HepG2 (cell line): Measurements from ENCODE around the gene OR13J1. TPM values are rescaled to one million over a fixed set of nuclear protein-coding genes. Genes with fewer than 3 reads are reported as not detected.

Experiments
- ATAC-seq: fragments of 200-7000 bp; cut with Tn5 transposase; 3 replicates; pipeline ENCODE4 v1.9.1; 2020; ENCODE audit warnings: mild to moderate bottlenecking, moderate library complexity
- BruUV-seq: library from RNA; stranded (reverse); fragments of 400-500 nt; replicated peaks from 2 replicates; lab custom pipeline; 2021; lab: Mats Ljungman, UMichigan
- CTCF ChIA-PET: fragments of 300-600 bp; formaldehyde crosslinking; extraction: SDS; loops from one replicate; lab custom pipeline; 2021; ENCODE audit warnings: low total read pairs, inconsistent platforms, low intra/inter-chr PET ratio; lab: Yijun Ruan, JAX
- POLR2A ChIA-PET: fragments of 350-600 bp; sonication (Branson Sonifier 250); formaldehyde crosslinking; loops from one replicate; lab custom pipeline; 2020; ENCODE audit warnings: antibody characterized with exemption, inconsistent platforms; lab: Yijun Ruan, JAX
- DNase-seq: peaks from one replicate; pipeline ENCODE4 v3.0.0-alpha.2; 2015; ENCODE audit warnings: low spot score
- FAIRE-seq: peaks from 3 replicates; lab custom pipeline; 2011; peaks lifted over from hg19 to GRCh38; lab: Jason Lieb, UNC
- H2AFZ ChIP-seq: one replicate; pipeline ENCODE4 v1.6.1; 2011; ENCODE audit warnings: low read length, inconsistent platforms
- H3K27ac ChIP-seq: fragments of 300-600 bp; 3 replicates; pipeline ENCODE4 v1.8.0; 2011; ENCODE audit warnings: mixed run types, mild to moderate bottlenecking, mixed read lengths, low read length, inconsistent platforms; ENCODE audit not compliant: insufficient read depth; ENCODE audit errors: extremely low read length
- H3K27me3 ChIP-seq, 2 experiments: fragments of 200-600 bp in 1 of 2; 2 replicates in 1 of 2; 3 replicates in 1 of 2; pipeline versions ENCODE4 v1.6.0 to v1.8.0; 2011; ENCODE audit warnings: low read length in 2 of 2, mild to moderate bottlenecking in 2 of 2, moderate library complexity in 2 of 2, inconsistent platforms in 1 of 2; ENCODE audit not compliant: insufficient read depth in 2 of 2, control insufficient read depth in 1 of 2
- H3K36me3 ChIP-seq, 2 experiments: fragments of 200-600 bp in 1 of 2; replicated peaks in 1 of 2; 2 replicates in 1 of 2; 3 replicates in 1 of 2; pipeline versions ENCODE4 v1.5.1 to v1.8.0; 2011; ENCODE audit warnings: low read length in 2 of 2, inconsistent platforms in 1 of 2; ENCODE audit not compliant: insufficient read depth in 2 of 2, control insufficient read depth in 1 of 2
- H3K4me1 ChIP-seq: 2 replicates; pipeline ENCODE4 v1.5.1; 2012; ENCODE audit warnings: low read length, inconsistent platforms; ENCODE audit not compliant: insufficient read depth
- H3K4me2 ChIP-seq: 2 replicates; pipeline ENCODE4 v1.6.0; 2011; ENCODE audit warnings: low read depth, low read length, inconsistent platforms
- H3K4me3 ChIP-seq, 3 experiments: fragments of 200-600 bp in 1 of 3; sonication (generic), shearing (Covaris generic) in 1 of 3; replicated peaks in 1 of 3; 2 replicates each; pipeline ENCODE4 v1.5.1; 2011 to 2016; ENCODE audit warnings: low read length in 3 of 3, inconsistent platforms in 2 of 3, low read depth in 2 of 3, mild to moderate bottlenecking in 2 of 3, control low read depth in 1 of 3, mixed read lengths in 1 of 3; ENCODE audit not compliant: insufficient read depth in 1 of 3
- H3K79me2 ChIP-seq: one replicate; pipeline ENCODE4 v1.6.1; 2011; ENCODE audit warnings: low read length, inconsistent platforms; ENCODE audit not compliant: insufficient read depth
- H3K9ac ChIP-seq: 2 replicates; pipeline ENCODE4 v1.6.0; 2011; ENCODE audit warnings: mild to moderate bottlenecking, low read depth, low read length, inconsistent platforms; ENCODE audit not compliant: insufficient read depth
- H3K9me3 ChIP-seq: 2 replicates; pipeline ENCODE4 v1.5.1; 2012; ENCODE audit warnings: mild to moderate bottlenecking, low read length
- H4K20me1 ChIP-seq: 2 replicates; pipeline ENCODE4 v1.6.0; 2011; ENCODE audit warnings: inconsistent platforms, mild to moderate bottlenecking, low read length, moderate library complexity; ENCODE audit not compliant: insufficient read depth
- ARNTL ChIP-seq: sonication (generic); formaldehyde crosslinking; IDR thresholded peaks from 2 replicates; pipeline ENCODE4 v1.4.0; 2020; ENCODE audit warnings: mild to moderate bottlenecking, missing genetic modification reagents
- FOSL1 ChIP-seq: sonication (generic); formaldehyde crosslinking; IDR thresholded peaks from 2 replicates; pipeline ENCODE4 v1.9.0; 2021; ENCODE audit warnings: missing genetic modification reagents, borderline replicate concordance
- FOSL2 ChIP-seq: sonication (generic); formaldehyde crosslinking; IDR thresholded peaks from 2 replicates; pipeline ENCODE4 v1.4.0; 2020; ENCODE audit warnings: missing genetic modification reagents
- GABPA ChIP-seq, 2 experiments: IDR thresholded peaks; 2 replicates each; pipeline ENCODE4 v1.6.1; 2011 to 2016; ENCODE audit warnings: low read depth in 2 of 2, low read length in 1 of 2, missing biosample characterization in 1 of 2, missing genetic modification characterization in 1 of 2
- ISX ChIP-seq: sonication (generic); formaldehyde crosslinking; conservative IDR thresholded peaks from 2 replicates; pipeline ENCODE4 v1.5.0; 2020; ENCODE audit warnings: missing genetic modification reagents
- JUN ChIP-seq: sonication (generic); formaldehyde crosslinking; IDR thresholded peaks from 2 replicates; pipeline ENCODE4 v1.4.0; 2020; ENCODE audit warnings: mild to moderate bottlenecking, missing genetic modification reagents
- JUND ChIP-seq: sonication (generic); formaldehyde crosslinking; IDR thresholded peaks from 2 replicates; pipeline ENCODE4 v1.8.0; 2022; ENCODE audit warnings: mild to moderate bottlenecking, missing genetic modification reagents
- MAX ChIP-seq: IDR thresholded peaks from 2 replicates; pipeline ENCODE4 v1.6.1; 2012; ENCODE audit warnings: inconsistent platforms
- MTA1 ChIP-seq: sonication (generic); formaldehyde crosslinking; IDR thresholded peaks from 2 replicates; pipeline ENCODE4 v1.4.0; 2020; ENCODE audit warnings: missing genetic modification reagents, mild to moderate bottlenecking, borderline replicate concordance
- PPARG ChIP-seq: conservative IDR thresholded peaks from 2 replicates; pipeline ENCODE4 v1.6.1; 2016; ENCODE audit warnings: missing biosample characterization, missing genetic modification reagents
- RXRB ChIP-seq: IDR thresholded peaks from 2 replicates; pipeline ENCODE4 v1.6.1; 2016; ENCODE audit warnings: borderline replicate concordance, missing genetic modification reagents, missing compliant biosample characterization
- TEAD3 ChIP-seq: optimal IDR thresholded peaks from 2 replicates; pipeline ENCODE3; 2016; ENCODE audit warnings: borderline replicate concordance
- ZC3H13 ChIP-seq: sonication (generic); formaldehyde crosslinking; IDR thresholded peaks from 2 replicates; pipeline ENCODE4 v1.8.1; 2023; ENCODE audit warnings: mild to moderate bottlenecking, missing genetic modification reagents, moderate library complexity
- ZMAT5 ChIP-seq: sonication (generic); formaldehyde crosslinking; IDR thresholded peaks from 2 replicates; pipeline ENCODE4 v1.5.0; 2020; ENCODE audit warnings: mild to moderate bottlenecking, low read depth, missing genetic modification reagents, borderline replicate concordance
- ZNF556 ChIP-seq: sonication (generic); formaldehyde crosslinking; IDR thresholded peaks from 2 replicates; pipeline ENCODE4 v1.4.0; 2020; ENCODE audit warnings: mild to moderate bottlenecking, missing genetic modification reagents, borderline replicate concordance
- ZNF687 ChIP-seq: sonication (generic); formaldehyde crosslinking; IDR thresholded peaks from 2 replicates; pipeline ENCODE4 v1.5.1; 2020; ENCODE audit warnings: mild to moderate bottlenecking, missing genetic modification reagents, moderate library complexity
- ZSCAN29 ChIP-seq: sonication (generic); formaldehyde crosslinking; conservative IDR thresholded peaks from 2 replicates; pipeline ENCODE4 v1.4.0; 2020; ENCODE audit warnings: mild to moderate bottlenecking, missing genetic modification reagents
- WGBS: methylation state at CpG from one replicate; pipeline ENCODE4 v1.1.6; 2017; ENCODE audit warnings: low lambda C conversion rate; 5-methylcytosine and 5-hydroxymethylcytosine counted together
- in situ Hi-C: cut with HindIII; loops from 2 replicates; pipeline ENCODE4 v1.10.0; 2017; ENCODE audit warnings: low pct_unique_long_range_greater_than_20kb; ENCODE audit not compliant: extremely low pct_ligation_motif_present
- intact Hi-C: fragments of 100-400 bp; cut with micrococcal nuclease; formaldehyde crosslinking; loops from one replicate; pipeline ENCODE4 v1.10.0; 2022; ENCODE audit not compliant: unreplicated experiment
- polyA plus RNA-seq, 8 experiments: library from polyadenylated mRNA; depleted of rRNA in 3 of 8; stranded (reverse) in 7 of 8; unstranded in 1 of 8; fragments of >200 nt; fragmentation: Illumina TruSeq in 4 of 8; extraction: Trizol in 4 of 8; gene quantifications; 2 replicates each; pipeline versions ENCODE4 v1.2.1 to v1.2.3, GENCODE V29; 2011 to 2016; ENCODE audit warnings: low read depth in 4 of 8, missing spikeins in 1 of 8, mixed read lengths in 1 of 8; ENCODE audit not compliant: insufficient read depth in 1 of 8
- total RNA-seq, 5 experiments: library from RNA; depleted of rRNA; stranded (reverse); fragments of >200 nt; fragmentation: Illumina TruSeq; extraction: Trizol; gene quantifications; 2 replicates each; pipeline ENCODE4 v1.2.3, GENCODE V29; 2016; ENCODE audit warnings: low read depth in 1 of 5

Gene OR13J1
- total and polyA plus RNA-seq, 2 of the 13 experiments (the other 11 are each of a cell fraction or from before 2014, with no cell fraction given): not detected

- TF ChIP-seq ZNF556: no peak
- TF ChIP-seq ZC3H13 (CRISPR knock-in tag): no peak
Measured at GRCh38 chr9:35908504-35909125, 38.4 kb upstream of the OR13J1 start (continued).

- H4K20me1 ChIP-seq: no peaks in the 10 kb centered on the region
- H3K79me2 ChIP-seq: no peaks in the 10 kb centered on the region
- peaks cover 0 to 12% of the 10 kb centered on the region in 2 experiments; a peak in 2 of 5 replicates for H3K27me3 ChIP-seq
- peak; percentile 27 for ATAC-seq
- in situ Hi-C loops (no loop called here), intact Hi-C loops (no loop called here)
- H3K4me3 ChIP-seq: peak overlapping the region; percentile 35 to 67 (median 52)
- ChIA-PET CTCF (no interaction called here), POLR2A (no interaction called here)
- peak; percentile 62 for DNase-seq
- no peaks in the 10 kb centered on the region for H3K36me3 ChIP-seq
- no peak overlapping the region for H2AFZ ChIP-seq
- peak; percentile 23 for FAIRE-seq
- WGBS: 0% methylated on average over 13 of the region's 13 CpGs
- H3K9ac ChIP-seq: peak overlapping the region; percentile 57; the same call in 1 of the 2 replicates
- no peaks in the 10 kb centered on the region for H3K9me3 ChIP-seq
- no TSS peak for BruUV-seq
- peak overlapping the region; percentile 96 for H3K4me2 ChIP-seq
- no peak overlapping the region for H3K27ac ChIP-seq
- peaks cover 69% of the 10 kb centered on the region for H3K4me1 ChIP-seq
- TF ChIP-seq ARNTL (no peak), GABPA (IDR thresholded peaks at IDR 0.05; ENCODE audit: low read depth, low read length) (no peak), GABPA (CRISPR knock-in tag; IDR thresholded peaks at IDR 0.05; ENCODE audit: low read depth) (peak; percentile 53), JUND (peak; percentile 77; the same call in 1 of the 2 replicates), FOSL1 (peak; percentile 52; the same call in 1 of the 2 replicates), ZNF687 (CRISPR knock-in tag) (peak; percentile 39), MAX (0 out of 2 replicates have a peak, but pooled peaks have one; percentile 9), JUN (CRISPR knock-in tag) (0 out of 2 replicates have a peak, but pooled peaks have one; percentile 28), MTA1 (CRISPR knock-in tag) (no peak), FOSL2 (CRISPR knock-in tag) (peak; percentile 89), RXRB (CRISPR knock-in tag) (peak; percentile 8; the same call in 1 of the 2 replicates), PPARG (CRISPR knock-in tag) (peak; percentile 55; the same call in 1 of the 2 replicates), ZMAT5 (CRISPR knock-in tag) (no peak), ISX (CRISPR knock-in tag) (no peak), TEAD3 (CRISPR knock-in tag) (peak; percentile 60), ZSCAN29 (CRISPR knock-in tag) (0 out of 2 replicates have a peak, but pooled peaks have one; percentile 40)
Measured at GRCh38 chr9:35907711-35908503, 37.7 kb upstream of the OR13J1 start.
